GM19328 (cell line): ENCODE measurements around the gene ANAPC5.
"Not testable (repeated sequence)": the region's sequence is repeated elsewhere in the genome, so short reads cannot be mapped to it uniquely, and the experiment has no call there.

Experiments used
- ATAC-seq: cut with Tn5 transposase; IDR thresholded peaks from one replicate; pipeline ENCODE4 v1.9.1; 2021; ENCODE audit warnings: mild to moderate bottlenecking, moderate library complexity; ENCODE audit not compliant: unreplicated experiment

The ANAPC5 gene

GRCh38 chr12:121285856-121286255, 66.4 kb downstream of the ANAPC5 start:
- no peak for ATAC-seq

GRCh38 chr12:121284551-121285390, 67.4 kb downstream of the ANAPC5 start:
- ATAC-seq, result no peak

DNA sequence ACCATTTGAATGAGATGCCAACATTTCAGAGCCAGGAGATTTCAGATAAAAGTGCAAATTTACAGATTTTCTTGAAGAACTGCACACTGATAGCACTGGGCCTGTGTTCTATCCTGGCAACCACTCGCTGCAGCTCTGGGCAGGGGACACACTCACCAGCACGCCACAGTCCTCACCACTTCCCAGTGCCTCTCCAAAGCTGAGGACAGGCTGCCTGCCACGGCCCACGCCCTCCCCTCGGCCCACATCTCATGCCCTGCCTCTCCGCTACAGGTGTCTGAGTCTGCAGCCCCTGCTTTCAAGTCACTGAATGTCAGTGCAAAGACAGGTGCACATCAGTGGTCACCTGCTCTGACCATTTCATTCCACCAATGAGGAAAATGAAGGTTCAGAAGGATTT, 68.4 kb downstream of the ANAPC5 start:
- no peak for ATAC-seq

DNA sequence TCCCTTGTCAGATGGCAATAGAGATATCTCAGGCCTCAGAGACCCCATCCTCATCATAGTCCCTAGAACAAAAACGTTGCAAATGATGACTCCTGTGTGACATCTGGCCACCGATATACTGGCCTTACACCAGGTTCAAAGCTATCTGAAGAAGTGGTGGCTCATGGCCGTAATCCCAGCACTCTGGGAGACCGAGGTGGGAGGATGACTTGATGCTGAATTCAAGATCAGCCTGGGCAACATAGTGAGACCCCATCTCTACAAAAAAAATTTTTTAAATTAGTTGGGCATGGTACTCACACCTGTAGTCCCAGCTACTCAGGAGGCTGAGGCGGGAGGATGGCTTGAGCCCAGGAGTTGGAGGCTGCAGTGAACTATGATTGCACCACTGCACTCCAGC, 68.8 kb downstream of the ANAPC5 start:
- ATAC-seq, result no peak

- not testable (repeated sequence) for ATAC-seq
Observed at GRCh38 chr12:121282910-121283309, 69.3 kb downstream of the ANAPC5 start.

GRCh38 chr12:121282072-121282742, 70.0 kb downstream of the ANAPC5 start:
- no peak for ATAC-seq

- ATAC-seq, result not testable (repeated sequence)
Observed at GRCh38 chr12:121281116-121281515, 71.1 kb downstream of the ANAPC5 start.

GRCh38 chr12:121280531-121280930, 71.7 kb downstream of the ANAPC5 start:
- ATAC-seq, result not testable (repeated sequence)

DNA sequence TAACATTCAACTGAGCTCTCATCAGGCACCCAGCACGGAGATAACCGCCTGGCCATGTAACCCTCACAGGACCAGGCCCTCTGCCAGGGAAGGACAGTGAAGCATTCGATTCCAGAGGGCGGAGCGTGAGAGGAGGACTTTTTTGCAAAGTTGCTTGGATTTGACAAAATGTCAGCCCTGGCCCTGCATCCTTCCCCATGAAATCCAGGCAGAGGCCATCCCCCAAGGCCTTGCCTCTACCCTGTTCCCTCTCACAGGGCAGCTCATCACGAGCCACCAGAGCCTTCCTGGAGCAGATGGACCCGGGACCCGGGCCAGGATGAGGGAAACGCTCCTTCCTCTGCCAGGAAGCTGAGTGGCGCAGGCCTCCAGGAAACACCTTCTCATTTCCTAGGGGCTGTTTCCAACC, 72.7 kb downstream of the ANAPC5 start:
- ATAC-seq, result no peak

GRCh38 chr12:121279071-121279375, 73.2 kb downstream of the ANAPC5 start:
- no peak for ATAC-seq

- ATAC-seq, result no peak
Observed at GRCh38 chr12:121278169-121279070, 73.8 kb downstream of the ANAPC5 start.

GRCh38 chr12:121277374-121277759, 74.8 kb downstream of the ANAPC5 start:
- no peak for ATAC-seq

- no peak for ATAC-seq
Observed at GRCh38 chr12:121274036-121274763, 78.0 kb downstream of the ANAPC5 start.

DNA sequence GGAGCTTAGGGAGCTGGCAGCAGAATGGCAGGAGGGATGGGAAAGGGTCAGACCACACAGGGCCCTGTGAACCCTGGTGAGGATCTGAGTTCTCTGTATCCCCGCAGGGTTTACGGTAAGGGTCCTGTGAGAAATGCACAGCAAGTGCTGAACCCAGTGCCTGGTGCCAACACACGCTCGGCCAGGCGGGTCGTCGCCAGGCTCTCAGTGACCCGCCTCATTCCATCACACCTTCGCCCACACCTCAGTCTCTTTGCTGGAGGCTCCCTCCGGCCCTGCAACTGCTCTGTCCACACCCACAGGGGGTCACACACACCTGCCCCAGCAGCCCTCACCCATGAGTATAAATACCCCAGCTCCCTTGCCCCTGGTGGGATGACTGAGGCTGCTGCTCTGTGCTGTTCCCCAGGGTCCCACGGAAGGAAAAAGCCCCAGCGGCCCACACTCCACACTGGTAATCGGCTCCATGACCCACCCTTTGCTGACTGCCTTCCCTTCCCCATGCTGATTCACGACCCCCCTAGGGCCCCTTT, 78.8 kb downstream of the ANAPC5 start:
- ATAC-seq, result no peak

DNA sequence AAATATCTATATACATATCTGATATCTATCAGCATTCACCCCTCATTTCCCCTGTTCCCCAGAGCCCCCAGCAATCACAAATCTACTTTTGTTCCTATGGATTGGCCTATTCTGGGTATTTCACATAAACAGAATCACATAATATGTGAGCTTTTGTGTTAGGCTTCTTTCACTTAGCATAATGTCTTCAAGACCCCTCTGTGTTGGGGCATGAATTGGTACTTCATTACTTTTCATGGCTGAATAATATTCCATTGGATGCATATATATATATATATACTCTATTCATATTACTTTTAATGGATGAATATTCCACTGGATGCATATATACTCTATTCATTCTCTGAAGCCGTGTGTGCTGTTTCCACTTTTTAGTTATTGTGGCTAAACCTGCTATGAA, 84.4 kb downstream of the ANAPC5 start:
- no peak for ATAC-seq

- no peak for ATAC-seq
Observed at GRCh38 chr12:121264951-121265515, 87.2 kb downstream of the ANAPC5 start.

- ATAC-seq, result no peak
Observed at GRCh38 chr12:121264135-121264534, 88.1 kb downstream of the ANAPC5 start.

DNA sequence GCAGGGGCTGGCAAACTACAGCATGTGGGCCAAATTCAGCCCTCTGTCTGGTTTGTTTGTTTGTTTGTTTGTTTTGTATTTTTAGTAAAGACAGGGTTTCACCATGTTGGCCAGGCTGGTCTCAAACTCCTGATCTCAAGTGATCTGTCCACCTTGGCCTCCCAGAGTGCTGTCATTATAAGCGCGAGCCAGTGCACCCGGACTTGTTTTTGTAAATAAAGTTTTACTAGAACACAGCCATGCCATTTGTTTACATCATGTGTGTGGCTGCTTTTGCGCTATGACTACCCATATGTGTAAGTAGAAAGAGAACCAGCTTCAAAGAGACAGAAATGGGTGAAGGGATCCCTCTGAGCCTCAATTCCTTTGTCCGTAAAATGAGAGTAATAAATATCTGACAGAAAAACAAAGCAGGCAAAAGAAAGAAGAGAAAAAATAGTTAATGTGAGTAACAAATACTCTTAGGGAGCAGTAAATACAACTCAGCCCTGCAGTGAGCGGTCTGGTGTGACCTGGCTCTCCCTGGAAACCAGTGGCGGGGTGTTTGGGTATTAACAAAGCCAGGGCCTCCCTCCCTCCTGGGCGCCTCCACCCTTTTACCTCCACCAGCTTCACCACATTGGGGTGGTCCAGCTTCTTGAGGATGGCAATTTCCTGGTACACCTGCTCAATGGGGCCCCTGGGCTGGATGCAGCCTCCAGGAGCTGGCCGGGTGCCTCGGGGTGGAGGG, 88.8 kb downstream of the ANAPC5 start:
- ATAC-seq, result no peak

GRCh38 chr12:121261398-121261797, 90.8 kb downstream of the ANAPC5 start:
- ATAC-seq, result no peak

DNA sequence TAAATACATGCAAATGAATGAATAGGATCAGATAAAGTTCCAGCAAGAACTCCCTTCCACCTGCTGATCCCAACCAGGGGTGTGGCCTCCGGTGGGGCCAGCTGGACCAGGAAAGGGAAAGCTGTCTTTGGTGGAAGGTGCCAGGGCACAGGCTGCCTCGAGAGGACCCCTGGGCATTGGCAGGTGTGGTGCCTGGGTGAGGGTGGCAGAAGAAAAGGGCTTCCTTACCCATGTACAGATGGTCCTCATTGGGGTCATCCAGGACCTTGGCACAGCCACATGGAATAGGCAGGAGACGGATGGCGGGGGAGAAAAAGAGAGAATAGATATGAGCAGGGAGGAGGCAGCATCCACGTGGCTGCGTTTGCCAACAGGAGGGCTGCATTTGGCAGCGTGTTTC, 92.1 kb downstream of the ANAPC5 start:
- ATAC-seq, result no peak
